Tibial nerve (tissue), 4 donors: ENCODE data around the gene SNAI1. TPM values are rescaled to one million over a fixed set of nuclear protein-coding genes. Genes with fewer than 3 reads are reported as not detected.
A peak's percentile ranks its signal among the peaks of the same experiment; 100 is the strongest.

Experiments
- DNase-seq, 2 donors: peaks; one replicate each; pipeline ENCODE4 v3.0.0-alpha.2; 2019; ENCODE audit warnings: low spot score in 2 of 2
- H3K27ac ChIP-seq, 4 donors: fragments of 200-600 bp; sonication (generic) in 3 of 4; one replicate each; pipeline ENCODE4 v1.5.1; 2017 to 2019; ENCODE audit warnings: mild to moderate bottlenecking in 1 of 4
- H3K27me3 ChIP-seq, 2 donors: fragments of 200-600 bp; sonication (generic) in 1 of 2; one replicate each; pipeline versions ENCODE4 v1.5.1 to v1.6.0; 2017 to 2019
- H3K36me3 ChIP-seq, 3 donors: fragments of 200-600 bp; sonication (generic); one replicate each; pipeline ENCODE4 v1.5.1; 2018 to 2019
- H3K4me1 ChIP-seq, 4 donors: fragments of 200-600 bp; sonication (generic) in 3 of 4; one replicate each; pipeline ENCODE4 v1.5.1; 2017 to 2019
- H3K4me3 ChIP-seq, 4 donors: fragments of 200-600 bp; sonication (generic) in 3 of 4; one replicate each; pipeline ENCODE4 v1.5.1; 2017 to 2019; ENCODE audit warnings: mild to moderate bottlenecking in 1 of 4, moderate library complexity in 1 of 4
- H3K9me3 ChIP-seq, 4 donors: fragments of 200-600 bp; sonication (generic) in 3 of 4; one replicate each; pipeline ENCODE4 v1.5.1; 2017 to 2019
- EP300 ChIP-seq, 2 donors: sonication (generic); formaldehyde crosslinking; IDR thresholded peaks; one replicate each; pipeline ENCODE4 v1.6.1; 2017; ENCODE audit warnings: antibody characterized with exemption in 2 of 2, mild to moderate bottlenecking in 1 of 2
- POLR2A ChIP-seq, 2 donors: fragments of 450-650 bp; IDR thresholded peaks; one replicate each; pipeline ENCODE4 v1.6.1; 2017; ENCODE audit warnings: antibody characterized with exemption in 2 of 2, mild to moderate bottlenecking in 2 of 2, moderate library complexity in 2 of 2
- WGBS, 2 donors: methylation state at CpG; one replicate each; pipeline ENCODE4 v1.1.5; 2018; 5-methylcytosine and 5-hydroxymethylcytosine counted together
- total RNA-seq, 4 donors: library from RNA; depleted of rRNA; stranded (reverse); fragments of >200 nt; gene quantifications; one replicate each; pipeline ENCODE4 v1.1.0, GENCODE V29; 2016
- TF ChIP-seq, protein P1 (sequence below), 5 experiments: fragments of 200-600 bp in 3 of 5; fragments of 450-650 bp in 2 of 5; sonication (generic) in 3 of 5; IDR thresholded peaks; one replicate each; pipeline ENCODE4 v1.5.1; 2016 to 2019; ENCODE audit warnings: antibody characterized with exemption in 5 of 5, mild to moderate bottlenecking in 3 of 5, moderate library complexity in 2 of 5

SNAI1 gene
- total RNA-seq, 4 donors from 2014 or later = 4.2 to 14.4 (median 6.0) TPM

DNA sequence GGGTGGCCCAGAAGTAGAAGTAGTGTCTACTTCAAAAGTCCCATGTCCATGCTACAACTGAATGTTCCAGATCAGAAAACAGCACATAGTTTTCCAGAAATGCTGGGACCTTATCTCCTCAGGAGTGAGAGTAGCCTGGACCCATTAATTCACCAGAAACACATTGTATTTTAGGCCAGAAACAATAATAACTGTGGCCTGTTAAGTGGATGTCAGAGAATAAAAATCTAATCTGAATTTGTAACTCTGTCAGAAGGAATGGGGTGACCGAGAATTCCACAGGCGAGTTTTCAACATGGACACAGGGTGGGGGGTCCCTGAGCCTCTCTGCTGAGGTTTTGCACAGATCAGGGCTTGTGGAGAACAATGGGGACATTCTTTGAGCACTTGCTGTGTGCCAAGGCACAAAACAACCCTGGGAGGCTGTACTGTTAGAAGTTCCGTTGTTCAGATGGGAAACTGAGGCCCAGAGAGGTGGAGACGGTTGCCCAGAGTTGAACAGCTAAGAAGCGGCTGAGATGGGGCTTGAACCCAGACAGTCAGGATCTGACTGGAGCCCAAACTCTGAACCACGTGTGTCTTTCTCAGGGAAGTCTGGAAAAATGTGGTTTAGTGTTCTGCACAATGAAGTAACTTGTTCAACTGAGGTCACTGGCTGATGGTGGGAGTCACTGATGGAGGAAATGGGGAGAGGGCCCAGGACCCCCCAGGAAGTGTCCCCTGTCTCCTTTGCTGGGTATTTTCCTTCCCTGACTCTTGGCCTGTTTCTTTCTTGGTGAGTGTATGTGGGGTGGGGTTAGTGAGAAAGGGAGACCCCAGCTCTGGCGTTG lies 44.2 kb downstream of the SNAI1 start:
- Histone ChIP-seq H3K36me3 (no peaks in the 10 kb centered on the region), H3K27ac (peak overlapping the region in 2 of 4 donors; percentile 23 to 77), H3K4me3 (no peak overlapping the region), H3K4me1 (peaks cover 0 to 45% (median 16%) of the 10 kb centered on the region in 4 donors), H3K9me3 (no peaks in the 10 kb centered on the region), H3K27me3 (no peaks in the 10 kb centered on the region)
- no peak for TF ChIP-seq EP300 (IDR thresholded peaks at IDR 0.05)
- TF ChIP-seq, protein P1, sequence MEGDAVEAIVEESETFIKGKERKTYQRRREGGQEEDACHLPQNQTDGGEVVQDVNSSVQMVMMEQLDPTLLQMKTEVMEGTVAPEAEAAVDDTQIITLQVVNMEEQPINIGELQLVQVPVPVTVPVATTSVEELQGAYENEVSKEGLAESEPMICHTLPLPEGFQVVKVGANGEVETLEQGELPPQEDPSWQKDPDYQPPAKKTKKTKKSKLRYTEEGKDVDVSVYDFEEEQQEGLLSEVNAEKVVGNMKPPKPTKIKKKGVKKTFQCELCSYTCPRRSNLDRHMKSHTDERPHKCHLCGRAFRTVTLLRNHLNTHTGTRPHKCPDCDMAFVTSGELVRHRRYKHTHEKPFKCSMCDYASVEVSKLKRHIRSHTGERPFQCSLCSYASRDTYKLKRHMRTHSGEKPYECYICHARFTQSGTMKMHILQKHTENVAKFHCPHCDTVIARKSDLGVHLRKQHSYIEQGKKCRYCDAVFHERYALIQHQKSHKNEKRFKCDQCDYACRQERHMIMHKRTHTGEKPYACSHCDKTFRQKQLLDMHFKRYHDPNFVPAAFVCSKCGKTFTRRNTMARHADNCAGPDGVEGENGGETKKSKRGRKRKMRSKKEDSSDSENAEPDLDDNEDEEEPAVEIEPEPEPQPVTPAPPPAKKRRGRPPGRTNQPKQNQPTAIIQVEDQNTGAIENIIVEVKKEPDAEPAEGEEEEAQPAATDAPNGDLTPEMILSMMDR (IDR thresholded peaks at IDR 0.05) = no peak
- DNase-seq = no peak
- 46 to 55% methylated on average over 7 of the region's 7 CpGs for WGBS, 2 donors

GRCh38 chr20:50027611-50028105 lies 44.9 kb downstream of the SNAI1 start:
- Histone ChIP-seq H3K4me3 (no peak overlapping the region), H3K4me1 (peaks cover 0 to 45% (median 16%) of the 10 kb centered on the region in 4 donors), H3K27me3 (no peaks in the 10 kb centered on the region), H3K9me3 (no peaks in the 10 kb centered on the region), H3K36me3 (no peaks in the 10 kb centered on the region), H3K27ac (peak overlapping the region in 2 of 4 donors; percentile 23 to 77)
- no peak for DNase-seq
- WGBS, 2 donors = 12 to 32% methylated on average over 8 to 12 of the region's 12 CpGs
- TF ChIP-seq, protein P1 (IDR thresholded peaks at IDR 0.05) = no peak
- peak in 1 of 2 donors; percentile 40 for TF ChIP-seq EP300 (IDR thresholded peaks at IDR 0.05)

GRCh38 chr20:50029083-50029696 lies 46.4 kb downstream of the SNAI1 start:
- Histone ChIP-seq H3K27ac (peak overlapping the region in 2 of 4 donors; percentile 64 to 70), H3K9me3 (no peaks in the 10 kb centered on the region), H3K36me3 (no peaks in the 10 kb centered on the region), H3K4me1 (peaks cover 0 to 60% (median 19%) of the 10 kb centered on the region in 4 donors), H3K4me3 (no peak overlapping the region), H3K27me3 (no peaks in the 10 kb centered on the region)
- TF ChIP-seq POLR2A (IDR thresholded peaks at IDR 0.05) (no peak), EP300 (IDR thresholded peaks at IDR 0.05) (no peak)
- TF ChIP-seq, protein P1 (IDR thresholded peaks at IDR 0.05) = no peak
- 89 to 92% methylated on average over 15 of the region's 15 CpGs for WGBS, 2 donors
- no peak for DNase-seq

- no peaks in the 10 kb centered on the region for H3K9me3 ChIP-seq
- 57 to 64% methylated on average over 16 to 19 of the region's 19 CpGs for WGBS, 2 donors
- H3K27me3 ChIP-seq = no peaks in the 10 kb centered on the region
- TF ChIP-seq EP300 (IDR thresholded peaks at IDR 0.05) = peak in 1 of 2 donors; percentile 18
- TF ChIP-seq, protein P1 (IDR thresholded peaks at IDR 0.05) = no peak
- no peak overlapping the region for H3K4me3 ChIP-seq
- H3K36me3 ChIP-seq = no peaks in the 10 kb centered on the region
- DNase-seq = peak; percentile 27 to 50
- peak overlapping the region in 2 of 4 donors; percentile 64 to 70 for H3K27ac ChIP-seq
- H3K4me1 ChIP-seq = peaks cover 0 to 66% (median 22%) of the 10 kb centered on the region in 4 donors
Measured at GRCh38 chr20:50029697-50030461, 47.1 kb downstream of the SNAI1 start.
